ENCODE measurements around the gene FAM222A.

FAM222A gene

GRCh38 chr12:109726106-109726497, 12.5 kb downstream of the FAM222A start:
- DNase-seq: no peak

DNA sequence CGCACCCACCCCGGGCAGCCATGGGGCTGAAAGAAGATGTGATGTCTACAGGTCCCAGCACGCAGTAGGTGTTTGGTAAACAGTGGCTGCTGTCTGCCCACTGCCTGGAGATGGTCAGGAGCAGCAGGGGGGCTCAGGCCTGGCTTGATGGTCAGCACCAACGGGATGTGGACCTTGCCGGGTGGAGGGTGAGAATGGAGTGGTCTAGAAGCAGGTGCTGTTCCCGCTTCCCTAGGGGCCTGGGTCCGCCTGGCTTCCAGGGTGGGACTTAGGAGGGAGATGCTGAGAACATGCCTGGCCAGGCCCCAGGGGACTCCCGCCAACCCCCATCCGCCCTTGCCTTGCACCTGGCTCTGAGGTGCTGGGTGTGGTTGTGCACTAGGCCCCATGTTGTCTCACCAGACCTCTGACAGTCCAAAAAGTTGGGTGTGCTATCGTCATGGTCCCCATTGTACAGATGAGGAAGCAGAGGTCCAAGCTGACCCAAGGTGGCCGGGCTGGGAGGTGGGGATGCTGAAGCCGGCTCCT, 12.9 kb downstream of the FAM222A start:
- no peak for DNase-seq

DNA sequence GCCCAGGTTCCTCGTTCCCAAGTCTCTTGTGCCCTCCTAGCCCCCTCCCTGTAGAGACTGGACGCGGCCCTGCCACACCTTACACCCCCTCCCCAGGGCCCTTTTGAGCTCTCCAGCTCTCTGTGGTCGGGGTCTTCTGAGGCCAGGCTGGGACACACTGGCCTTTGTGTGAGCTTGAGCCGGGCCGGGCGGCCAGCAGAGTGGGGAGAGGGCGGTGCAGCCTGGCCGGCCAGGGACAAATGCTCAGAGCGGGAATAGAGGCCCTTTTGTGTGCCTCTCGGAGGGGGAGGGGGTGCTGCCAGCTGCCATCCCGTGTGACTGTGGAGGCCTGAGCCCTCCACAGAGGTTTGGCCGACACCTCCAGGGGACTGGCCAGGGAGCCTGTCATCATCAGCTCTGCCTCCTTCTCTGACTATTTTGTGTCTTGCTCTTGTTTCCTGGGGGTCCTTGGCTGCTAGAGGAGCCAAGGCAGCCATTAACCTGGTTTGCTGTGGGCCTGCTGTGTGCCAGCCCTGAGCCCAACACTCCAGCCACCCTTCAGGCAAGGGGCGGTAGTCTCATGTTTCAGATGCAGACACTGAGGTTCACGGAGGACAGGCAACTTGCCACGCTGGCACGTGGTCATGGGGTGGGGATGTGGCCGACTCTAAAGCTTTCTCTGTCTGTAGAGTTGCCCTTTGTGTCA, 13.6 kb downstream of the FAM222A start:
- no peak for DNase-seq

GRCh38 chr12:109727746-109728726, 14.4 kb downstream of the FAM222A start:
- DNase-seq: no peak

- no peak for DNase-seq
Measured at GRCh38 chr12:109728921-109729320, 15.3 kb downstream of the FAM222A start.

DNA sequence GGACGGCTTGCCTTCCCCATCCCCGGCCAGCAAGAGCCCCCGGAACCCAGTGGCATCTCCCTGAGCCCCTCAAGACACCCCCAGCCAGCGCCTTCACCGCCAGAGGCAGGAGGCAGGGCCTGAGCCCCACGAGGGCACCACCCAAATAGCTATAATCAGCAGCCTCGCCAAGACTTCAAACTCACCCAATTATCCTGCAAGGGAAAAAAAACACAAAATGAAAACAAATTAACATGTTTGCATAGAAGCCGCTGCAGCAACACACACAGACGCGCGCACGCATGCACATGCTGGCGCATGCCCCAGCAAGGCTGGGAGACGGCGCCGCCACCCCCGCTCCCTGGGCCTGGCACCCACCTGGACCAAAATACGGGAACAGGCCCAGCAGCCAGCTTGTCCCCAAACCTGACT, 15.8 kb downstream of the FAM222A start:
- DNase-seq: no peak

DNA sequence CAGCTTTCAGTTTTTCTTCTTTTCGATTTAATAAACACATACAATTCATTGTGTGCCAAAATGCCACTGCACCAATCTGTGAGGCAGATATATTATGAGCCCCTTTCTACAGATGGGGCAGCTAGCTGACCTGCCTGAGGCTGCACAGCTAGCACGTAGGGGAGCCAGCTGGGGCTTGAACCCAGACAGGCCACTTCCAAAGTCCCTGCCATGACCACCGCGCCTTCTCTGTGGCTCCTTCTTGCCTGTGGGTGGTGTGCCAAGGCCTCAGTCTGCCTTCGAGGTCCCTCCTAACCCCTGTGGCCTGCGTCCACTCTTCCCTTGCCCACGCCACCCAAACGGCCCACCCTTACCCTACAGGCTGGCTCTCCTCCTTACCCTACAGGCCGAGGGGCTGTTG, 16.2 kb downstream of the FAM222A start:
- no peak for DNase-seq

GRCh38 chr12:109730306-109731145, 16.9 kb downstream of the FAM222A start:
- no peak for DNase-seq

GRCh38 chr12:109731231-109731731, 17.7 kb downstream of the FAM222A start:
- peak; percentile 1 for DNase-seq

DNA sequence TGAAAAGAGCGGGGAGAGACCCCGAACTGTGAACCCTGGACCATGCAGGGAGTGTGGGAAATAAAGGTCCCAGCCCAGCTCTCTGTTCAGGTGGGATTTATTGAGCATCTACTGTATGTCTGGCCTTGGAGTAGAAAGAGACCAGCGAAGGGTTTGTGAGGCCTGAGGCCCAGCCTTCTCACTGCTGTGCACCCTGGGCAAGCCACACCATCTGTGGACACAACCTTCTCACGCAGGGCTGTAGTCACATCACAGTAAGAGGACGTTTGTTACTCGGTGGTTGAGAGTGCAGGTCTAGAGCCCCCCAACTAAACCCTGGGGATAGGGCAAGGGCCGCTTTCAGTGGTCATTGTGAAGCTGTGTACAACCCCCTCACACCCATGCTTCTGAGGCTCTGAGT, 18.2 kb downstream of the FAM222A start:
- DNase-seq: peak; percentile 1

DNA sequence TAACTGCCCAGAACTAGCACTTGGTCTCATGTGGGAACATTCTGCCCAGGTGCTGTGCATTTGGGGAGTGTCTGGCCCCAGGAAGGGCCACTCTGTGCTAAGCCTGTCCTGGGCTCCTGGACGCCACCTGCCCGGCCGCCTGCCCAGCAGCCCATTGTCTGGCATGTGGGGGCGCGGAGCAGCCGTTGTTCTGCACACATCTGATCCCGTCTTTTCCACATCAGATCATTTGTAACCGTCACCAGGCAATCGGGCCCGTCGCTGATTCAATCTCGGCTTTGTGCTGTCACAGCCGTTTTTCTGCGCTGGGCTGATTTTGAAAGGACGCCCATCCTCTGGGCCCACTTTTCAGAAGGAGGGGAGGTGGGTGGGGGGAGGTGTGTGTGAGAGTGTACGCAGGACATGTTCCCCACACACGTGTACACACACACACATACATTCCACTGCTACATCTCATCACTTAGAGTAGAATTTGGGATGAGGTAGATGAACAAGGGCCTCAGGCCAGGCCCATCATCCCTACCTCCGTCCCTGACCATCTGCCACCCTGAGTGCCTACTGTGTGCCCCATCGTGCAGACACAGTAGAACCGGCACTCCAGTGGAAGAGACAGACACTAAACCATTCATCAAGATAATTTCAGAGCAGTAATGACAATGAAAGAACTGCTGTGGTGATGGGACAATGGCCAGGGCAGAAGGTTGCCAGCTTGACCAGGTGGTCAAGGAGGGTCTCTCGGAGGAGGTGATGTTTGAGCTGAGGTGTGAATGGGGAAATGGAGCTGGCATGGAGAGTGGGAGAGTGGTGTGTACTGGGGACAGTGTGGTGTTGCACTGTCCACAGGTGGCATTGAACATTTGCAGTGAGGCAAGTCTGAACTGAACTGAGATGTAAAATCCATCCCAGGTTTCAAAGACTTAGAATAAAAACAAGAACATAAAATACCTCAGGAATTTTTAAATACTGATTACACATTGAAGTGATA, 19.0 kb downstream of the FAM222A start:
- peak; percentile 1 for DNase-seq

GRCh38 chr12:109734219-109735000, 20.8 kb downstream of the FAM222A start:
- no peak for DNase-seq

DNA sequence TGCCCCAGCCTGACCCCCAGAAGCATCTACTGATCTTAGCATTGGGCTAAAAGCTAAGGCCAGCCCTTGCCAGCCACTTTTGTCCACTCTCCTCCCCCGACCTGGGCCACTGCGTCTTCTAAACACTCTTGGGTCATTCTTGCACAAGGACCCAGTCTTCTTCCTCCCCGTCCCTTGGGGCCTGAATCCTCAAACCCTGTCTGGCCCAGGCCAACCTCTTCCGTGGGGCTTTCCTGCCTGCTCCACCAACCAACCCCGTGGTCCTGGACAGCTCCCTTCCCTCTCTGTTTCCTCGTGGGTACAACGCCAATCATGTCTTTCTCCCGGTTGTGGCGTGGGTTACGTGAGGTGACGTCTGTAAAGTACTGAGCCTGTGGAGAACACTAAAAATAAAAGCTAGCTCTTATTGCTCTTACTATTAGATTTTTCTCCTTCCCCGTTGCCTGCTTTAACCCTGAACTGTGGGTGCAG, 21.5 kb downstream of the FAM222A start:
- DNase-seq: no peak

- no peak for DNase-seq
Measured at GRCh38 chr12:109735825-109736551, 22.4 kb downstream of the FAM222A start.

- peak; percentile 36 for DNase-seq
Measured at GRCh38 chr12:109736552-109737108, 23.0 kb downstream of the FAM222A start.

GRCh38 chr12:109737126-109737525, 23.5 kb downstream of the FAM222A start:
- DNase-seq: no peak

DNA sequence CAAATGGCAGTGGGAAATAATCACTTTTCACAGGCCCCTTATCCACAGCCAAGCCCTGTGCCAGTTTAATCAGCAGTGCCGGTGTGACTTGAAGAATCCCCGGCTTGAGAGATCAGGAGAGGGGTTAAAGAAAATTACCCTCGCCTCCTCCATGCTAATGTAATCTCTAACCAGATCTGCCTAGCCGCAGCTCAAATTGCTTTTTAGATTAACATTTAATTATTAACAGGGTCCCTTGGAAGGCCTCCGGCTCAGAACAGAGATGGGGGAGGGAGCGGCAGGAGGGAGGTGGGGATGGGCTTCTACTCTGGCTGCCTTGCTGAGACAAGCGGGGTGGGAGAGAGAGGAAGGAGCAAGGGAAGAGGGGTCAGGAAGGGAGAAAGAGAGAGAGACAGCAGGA, 24.0 kb downstream of the FAM222A start:
- DNase-seq: no peak

DNA sequence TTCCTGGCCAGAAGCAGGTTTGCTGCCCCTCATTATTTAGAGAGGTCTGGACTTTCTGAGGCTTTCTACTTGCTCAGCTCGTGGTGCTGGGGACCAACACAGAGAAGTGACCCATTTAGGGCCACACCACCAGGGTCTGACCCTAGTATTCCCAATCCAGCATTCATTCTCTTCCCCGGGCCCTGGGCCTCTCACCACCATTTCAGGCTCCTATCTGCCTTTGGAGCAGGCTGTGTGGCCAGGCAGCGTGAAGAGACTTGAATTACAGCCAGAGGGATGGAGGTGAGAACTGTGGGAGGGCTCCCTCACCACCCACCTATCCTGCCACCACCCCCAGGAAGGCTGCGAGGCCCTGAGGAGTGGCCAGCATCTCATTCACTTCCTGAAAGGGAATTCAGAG, 24.6 kb downstream of the FAM222A start:
- no peak for DNase-seq

Measured in RPMI8226 (cell line).